ENCODE results near the gene SLC2A6. TPM values are rescaled to one million over a fixed set of nuclear protein-coding genes. Genes with fewer than 3 reads are reported as not detected.

The SLC2A6 gene
- total RNA-seq, 4 donors from 2014 or later, result 0.29 to 3.7 (median 0.49) TPM

DNA sequence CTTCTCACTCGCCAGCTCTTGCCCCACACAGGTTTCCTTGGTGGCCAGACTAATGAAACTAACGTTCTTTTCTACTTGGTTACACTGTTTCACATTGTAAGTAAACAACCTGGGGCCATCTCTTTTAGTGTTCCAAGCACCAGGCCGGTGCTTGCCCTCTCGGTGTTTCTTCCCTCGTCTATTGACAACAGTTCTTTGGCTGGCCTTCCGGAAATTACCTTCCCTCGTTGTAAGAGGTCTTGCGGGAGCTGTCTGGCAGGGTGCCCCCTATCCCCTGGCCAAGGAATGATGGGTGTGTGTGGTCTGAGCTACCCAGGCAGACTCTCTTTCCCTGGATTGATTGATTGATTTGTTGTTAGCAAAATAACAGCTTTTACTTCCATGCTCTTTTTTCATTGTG, 46.8 kb upstream of the SLC2A6 start:
- TF ChIP-seq POLR2AphosphoS5 (IDR thresholded peaks at IDR 0.05) (no peak), POLR2A (IDR thresholded peaks at IDR 0.05) (no peak), EP300 (IDR thresholded peaks at IDR 0.05) (no peak)
- TF ChIP-seq, protein P1, sequence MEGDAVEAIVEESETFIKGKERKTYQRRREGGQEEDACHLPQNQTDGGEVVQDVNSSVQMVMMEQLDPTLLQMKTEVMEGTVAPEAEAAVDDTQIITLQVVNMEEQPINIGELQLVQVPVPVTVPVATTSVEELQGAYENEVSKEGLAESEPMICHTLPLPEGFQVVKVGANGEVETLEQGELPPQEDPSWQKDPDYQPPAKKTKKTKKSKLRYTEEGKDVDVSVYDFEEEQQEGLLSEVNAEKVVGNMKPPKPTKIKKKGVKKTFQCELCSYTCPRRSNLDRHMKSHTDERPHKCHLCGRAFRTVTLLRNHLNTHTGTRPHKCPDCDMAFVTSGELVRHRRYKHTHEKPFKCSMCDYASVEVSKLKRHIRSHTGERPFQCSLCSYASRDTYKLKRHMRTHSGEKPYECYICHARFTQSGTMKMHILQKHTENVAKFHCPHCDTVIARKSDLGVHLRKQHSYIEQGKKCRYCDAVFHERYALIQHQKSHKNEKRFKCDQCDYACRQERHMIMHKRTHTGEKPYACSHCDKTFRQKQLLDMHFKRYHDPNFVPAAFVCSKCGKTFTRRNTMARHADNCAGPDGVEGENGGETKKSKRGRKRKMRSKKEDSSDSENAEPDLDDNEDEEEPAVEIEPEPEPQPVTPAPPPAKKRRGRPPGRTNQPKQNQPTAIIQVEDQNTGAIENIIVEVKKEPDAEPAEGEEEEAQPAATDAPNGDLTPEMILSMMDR (IDR thresholded peaks at IDR 0.05), result no peak
- WGBS, result 71% methylated on average over 8 of the region's 8 CpGs

DNA sequence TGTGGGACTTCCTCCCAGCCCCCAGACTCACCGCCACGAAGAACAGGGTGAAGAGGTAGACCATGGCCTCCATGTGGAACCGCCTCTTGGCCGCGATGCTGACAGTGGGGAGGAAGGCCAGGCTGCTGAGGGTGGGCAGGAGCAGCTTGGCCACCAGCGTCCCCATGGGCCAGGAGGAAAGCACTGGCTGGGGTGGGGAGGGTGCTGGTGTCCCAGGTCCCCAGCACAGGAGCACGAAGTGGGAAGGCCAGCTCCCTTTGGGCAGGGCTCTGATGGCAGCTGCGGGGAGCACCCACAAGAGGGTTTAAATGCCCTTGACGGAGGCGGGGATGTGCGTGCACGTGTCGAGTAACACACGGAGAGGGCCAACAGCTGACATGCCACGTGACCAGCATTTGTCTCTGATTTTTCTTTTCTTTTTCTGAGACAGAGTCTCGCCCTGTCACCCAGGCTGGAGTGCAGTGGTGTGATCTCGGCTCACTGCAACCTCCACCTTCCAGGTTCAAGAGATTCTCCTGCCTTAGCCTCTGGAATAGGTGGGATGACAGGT, 45.9 kb upstream of the SLC2A6 start, which contains the start of gene MYMK:
Gene MYMK (minus strand): TSS at position 281 of the 550 bp plus-strand sequence. CDS start 115 bp downstream, at position 166.
- TF ChIP-seq POLR2AphosphoS5 (IDR thresholded peaks at IDR 0.05), result no peak
- TF ChIP-seq POLR2A (IDR thresholded peaks at IDR 0.05), result no peak
- TF ChIP-seq EP300 (IDR thresholded peaks at IDR 0.05), result no peak
- TF ChIP-seq, protein P1 (IDR thresholded peaks at IDR 0.05), result no peak
- 94% methylated on average over 17 of the region's 17 CpGs for WGBS

More for the DNA sequence above, 46.8 kb upstream of the SLC2A6 start:
- Histone ChIP-seq H3K27me3 (peaks cover 46% of the 10 kb centered on the region), H3K36me3 (no peaks in the 10 kb centered on the region), H3K27ac (no peak overlapping the region), H3K4me3 (no peak overlapping the region), H3K4me1 (peaks cover 24% of the 10 kb centered on the region), H3K9me3 (no peaks in the 10 kb centered on the region)
- no peak for DNase-seq (ENCODE audit: low spot score in 2 of 2)

DNA sequence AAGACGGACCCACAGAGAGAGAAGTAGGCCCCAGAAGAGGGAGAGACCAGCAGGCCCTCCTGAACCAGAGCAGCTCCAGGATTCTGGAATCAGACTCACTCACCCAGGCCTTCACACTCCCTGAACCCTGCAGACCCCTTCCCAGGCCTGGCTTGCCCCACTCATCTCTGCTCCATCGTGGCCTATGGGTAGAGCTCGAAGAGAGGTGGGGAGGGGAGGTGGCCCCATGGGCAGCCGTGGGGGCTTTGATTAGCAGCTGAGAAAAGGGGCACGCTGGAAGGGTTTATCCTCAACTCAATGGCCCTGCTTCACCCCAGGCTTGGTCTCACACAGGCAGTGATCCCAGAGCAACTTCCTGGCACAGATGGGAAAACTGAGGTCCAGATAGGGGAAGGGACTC, 45.2 kb upstream of the SLC2A6 start:
- WGBS, result 89% methylated on average over 5 of the region's 5 CpGs
- H3K27ac ChIP-seq, result no peak overlapping the region
- no peaks in the 10 kb centered on the region for H3K36me3 ChIP-seq
- DNase-seq (ENCODE audit: low spot score in 2 of 2), result no peak
- no peaks in the 10 kb centered on the region for H3K9me3 ChIP-seq
- TF ChIP-seq, protein P1 (IDR thresholded peaks at IDR 0.05), result no peak
- TF ChIP-seq POLR2A (IDR thresholded peaks at IDR 0.05) (no peak), EP300 (IDR thresholded peaks at IDR 0.05) (no peak), POLR2AphosphoS5 (IDR thresholded peaks at IDR 0.05) (no peak)
- peaks cover 31% of the 10 kb centered on the region for H3K27me3 ChIP-seq
- H3K4me1 ChIP-seq, result peaks cover 24% of the 10 kb centered on the region
- no peak overlapping the region for H3K4me3 ChIP-seq

More for the DNA sequence above, 45.9 kb upstream of the SLC2A6 start, which contains the start of gene MYMK:
- DNase-seq (ENCODE audit: low spot score in 2 of 2), result no peak
- Histone ChIP-seq H3K9me3 (no peaks in the 10 kb centered on the region), H3K36me3 (no peaks in the 10 kb centered on the region), H3K27me3 (peaks cover 37% of the 10 kb centered on the region), H3K4me1 (peaks cover 24% of the 10 kb centered on the region), H3K4me3 (no peak within 1 kb of the TSS), H3K27ac (no peak within 1 kb of the TSS)

DNA sequence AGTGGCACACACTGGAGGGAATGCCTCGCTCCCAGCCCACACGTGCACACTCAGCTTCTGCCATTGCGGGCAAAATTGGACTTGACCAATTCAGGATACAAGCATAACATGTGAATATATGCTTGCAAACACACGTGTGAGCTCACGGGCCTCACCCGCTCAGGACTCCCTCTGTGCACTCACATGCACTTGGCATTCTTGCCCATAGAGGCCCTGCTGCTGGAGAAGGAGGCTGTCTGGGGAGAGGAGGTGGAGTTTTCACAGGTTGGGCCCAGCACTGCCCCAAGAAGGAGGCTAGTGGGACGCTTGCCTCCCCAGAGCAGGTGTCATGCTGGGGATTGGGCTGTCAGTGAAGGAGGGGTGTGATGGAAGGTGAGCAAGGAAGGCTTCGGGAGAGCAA, 44.2 kb upstream of the SLC2A6 start:
- Histone ChIP-seq H3K9me3 (no peaks in the 10 kb centered on the region), H3K4me1 (peaks cover 19% of the 10 kb centered on the region), H3K27ac (no peak overlapping the region), H3K4me3 (no peak overlapping the region), H3K36me3 (no peaks in the 10 kb centered on the region), H3K27me3 (peaks cover 21% of the 10 kb centered on the region)
- WGBS, result 75% methylated on average over 6 of the region's 8 CpGs
- TF ChIP-seq, protein P1 (IDR thresholded peaks at IDR 0.05), result no peak
- TF ChIP-seq POLR2A (IDR thresholded peaks at IDR 0.05) (no peak), EP300 (IDR thresholded peaks at IDR 0.05) (no peak), POLR2AphosphoS5 (IDR thresholded peaks at IDR 0.05) (no peak)
- no peak for DNase-seq (ENCODE audit: low spot score in 2 of 2)

DNA sequence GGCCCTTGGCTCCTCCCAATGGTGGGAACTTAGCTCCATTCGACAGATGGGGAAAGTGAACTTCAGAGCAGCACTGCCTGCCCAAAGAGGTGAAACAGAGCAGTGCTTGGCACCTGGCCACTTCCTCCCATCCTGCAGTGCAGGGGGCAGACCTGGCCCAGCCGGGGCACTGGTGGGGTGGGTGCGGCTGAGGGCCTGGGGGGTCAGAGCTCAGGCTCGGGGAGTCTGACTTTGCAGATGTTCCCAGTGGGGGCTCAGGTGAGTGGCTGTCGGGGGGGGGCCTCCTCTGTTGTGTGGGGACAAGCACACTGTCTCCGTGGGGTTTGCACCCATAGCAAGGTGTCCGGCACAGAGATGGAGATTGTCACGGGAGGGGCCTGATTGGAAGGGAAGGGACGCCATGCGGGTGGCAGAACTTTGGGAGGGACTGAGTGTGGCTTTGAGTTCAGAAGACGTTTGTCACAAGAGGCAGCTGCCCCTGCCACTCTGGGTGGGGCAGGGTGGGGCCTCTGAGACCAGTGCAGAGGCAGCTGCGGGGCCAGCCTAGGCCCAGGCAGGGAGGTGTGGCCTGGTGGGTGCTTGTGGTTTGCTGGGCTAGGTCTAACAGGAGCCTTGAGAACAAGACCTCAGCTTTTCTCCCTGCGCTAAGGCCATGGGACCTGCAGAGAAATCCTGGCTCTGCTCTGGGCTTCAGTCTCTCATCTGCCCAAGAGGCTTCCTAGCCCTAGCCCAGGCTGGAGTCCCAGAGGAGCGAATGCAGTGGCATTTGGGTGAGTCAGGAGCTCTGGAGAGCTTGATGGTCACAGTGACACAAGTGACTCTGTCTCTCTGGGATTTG, 43.4 kb upstream of the SLC2A6 start:
- Histone ChIP-seq H3K27ac (no peak overlapping the region), H3K4me1 (peaks cover 11% of the 10 kb centered on the region), H3K4me3 (no peak overlapping the region), H3K9me3 (no peaks in the 10 kb centered on the region), H3K36me3 (no peaks in the 10 kb centered on the region), H3K27me3 (peaks cover 12% of the 10 kb centered on the region)
- TF ChIP-seq POLR2A (IDR thresholded peaks at IDR 0.05) (no peak), POLR2AphosphoS5 (IDR thresholded peaks at IDR 0.05) (no peak)
- TF ChIP-seq, protein P1 (IDR thresholded peaks at IDR 0.05), result no peak
- no peak for DNase-seq (ENCODE audit: low spot score in 2 of 2)
- 80% methylated on average over 9 of the region's 14 CpGs for WGBS
